SK-N-SH treated with all-trans-retinoic acid at 6 μM for 48 hours (cell line): ENCODE results near the gene KCNK6.

ENCODE experiments used
- ARNTL ChIP-seq: fragments of 450-650 bp; formaldehyde crosslinking; IDR thresholded peaks from 2 replicates; pipeline ENCODE4 v1.5.0; 2020; ENCODE audit warnings: low read depth, mild to moderate bottlenecking, moderate library complexity, borderline replicate concordance
- BACH2 ChIP-seq: fragments of 250-450 bp; sonication (Bioruptor Pico); IDR thresholded peaks from 2 replicates; pipeline ENCODE4 v1.9.0; 2021; ENCODE audit warnings: mild to moderate bottlenecking, borderline replicate concordance
- GLIS3 ChIP-seq: fragments of 250-450 bp; sonication (Bioruptor Pico); IDR thresholded peaks from 2 replicates; pipeline ENCODE4 v1.5.0; 2020; ENCODE audit warnings: mild to moderate bottlenecking, moderate library complexity
- ISL1 ChIP-seq: fragments of 250-450 bp; sonication (Bioruptor Pico); IDR thresholded peaks from 2 replicates; pipeline ENCODE4 v2.1.2; 2022; ENCODE audit warnings: mild to moderate bottlenecking, moderate library complexity
- PATZ1 ChIP-seq: fragments of 250-450 bp; sonication (Bioruptor Pico); IDR thresholded peaks from 2 replicates; pipeline ENCODE4 v1.8.0; 2020; ENCODE audit warnings: mild to moderate bottlenecking, moderate library complexity, borderline replicate concordance
- RARB ChIP-seq: fragments of 250-450 bp; sonication (Bioruptor Pico); IDR thresholded peaks from 2 replicates; pipeline ENCODE4 v1.8.0; 2021; ENCODE audit warnings: mild to moderate bottlenecking, moderate library complexity
- SNAI2 ChIP-seq: fragments of 250-450 bp; sonication (Bioruptor Pico); IDR thresholded peaks from 2 replicates; pipeline ENCODE4 v1.5.0; 2020; ENCODE audit warnings: mild to moderate bottlenecking, moderate library complexity
- TCF4 ChIP-seq: fragments of 250-450 bp; sonication (Bioruptor Pico); IDR thresholded peaks from 2 replicates; pipeline ENCODE4 v1.8.0; 2021; ENCODE audit warnings: mild to moderate bottlenecking, moderate library complexity, borderline replicate concordance
- ZFP30 ChIP-seq: fragments of 450-650 bp; formaldehyde crosslinking; IDR thresholded peaks from 2 replicates; pipeline ENCODE4 v1.5.0; 2022; ENCODE audit warnings: mild to moderate bottlenecking, moderate library complexity
- ZNF70 ChIP-seq: fragments of 450-650 bp; formaldehyde crosslinking; IDR thresholded peaks from 2 replicates; pipeline ENCODE4 v1.5.0; 2020; ENCODE audit warnings: mild to moderate bottlenecking, moderate library complexity
- TF ChIP-seq, protein P1 (sequence below): fragments of 250-450 bp; sonication (Bioruptor Pico); IDR thresholded peaks from 2 replicates; pipeline ENCODE4 v1.8.0; 2021; ENCODE audit warnings: low read depth, mild to moderate bottlenecking, moderate library complexity, borderline replicate concordance

GRCh38 chr19:38337360-38337653 lies 17.7 kb downstream of the KCNK6 start:
- no peak for TF ChIP-seq RARB
- TF ChIP-seq ARNTL (CRISPR knock-in tag) = no peak
- no peak for TF ChIP-seq ZNF70 (CRISPR knock-in tag)
- TF ChIP-seq PATZ1 (CRISPR knock-in tag) = no peak
- no peak for TF ChIP-seq ISL1
- no peak for TF ChIP-seq SNAI2 (CRISPR knock-in tag)
- no peak for TF ChIP-seq ZFP30
- TF ChIP-seq, protein P1, sequence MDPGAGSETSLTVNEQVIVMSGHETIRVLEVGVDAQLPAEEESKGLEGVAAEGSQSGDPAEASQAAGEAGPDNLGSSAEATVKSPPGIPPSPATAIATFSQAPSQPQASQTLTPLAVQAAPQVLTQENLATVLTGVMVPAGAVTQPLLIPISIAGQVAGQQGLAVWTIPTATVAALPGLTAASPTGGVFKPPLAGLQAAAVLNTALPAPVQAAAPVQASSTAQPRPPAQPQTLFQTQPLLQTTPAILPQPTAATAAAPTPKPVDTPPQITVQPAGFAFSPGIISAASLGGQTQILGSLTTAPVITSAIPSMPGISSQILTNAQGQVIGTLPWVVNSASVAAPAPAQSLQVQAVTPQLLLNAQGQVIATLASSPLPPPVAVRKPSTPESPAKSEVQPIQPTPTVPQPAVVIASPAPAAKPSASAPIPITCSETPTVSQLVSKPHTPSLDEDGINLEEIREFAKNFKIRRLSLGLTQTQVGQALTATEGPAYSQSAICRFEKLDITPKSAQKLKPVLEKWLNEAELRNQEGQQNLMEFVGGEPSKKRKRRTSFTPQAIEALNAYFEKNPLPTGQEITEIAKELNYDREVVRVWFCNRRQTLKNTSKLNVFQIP (CRISPR knock-in tag) = no peak
- no peak for TF ChIP-seq BACH2
- no peak for TF ChIP-seq TCF4 (CRISPR knock-in tag)
- TF ChIP-seq GLIS3 (CRISPR knock-in tag) = no peak
